ENCODE data around the gene TNFRSF8. TPM values are rescaled to one million over a fixed set of nuclear protein-coding genes. Genes with fewer than 3 reads are reported as not detected.

Gene TNFRSF8
- total RNA-seq, 3 donors from 2014 or later (not counting 1 experiment from before 2014, with no cell fraction given): 0.34 to 1.7 (median 0.50) TPM

GRCh38 chr1:12059226-12059625 is 3.9 kb upstream of the TNFRSF8 start:
- H3K27me3 ChIP-seq (ENCODE audit: control insufficient read depth, insufficient read depth, low read length): peaks cover 16% of the 10 kb centered on the region
- TF ChIP-seq CTCF (IDR thresholded peaks at IDR 0.05): no peak
- H3K4me3 ChIP-seq (ENCODE audit: low read length): no peak overlapping the region
- intact Hi-C loops (cut with micrococcal nuclease): no loop called here
- Mint-ChIP-seq H3K27me3 (ENCODE audit: low read depth in 2 of 2) (peaks cover 18 to 25% of the 10 kb centered on the region in 2 donors), H3K4me3 (no peak overlapping the region), H3K36me3 (no peaks in the 10 kb centered on the region), H3K9me3 (no peaks in the 10 kb centered on the region), H3K4me1 (peaks cover 10 to 16% of the 10 kb centered on the region in 2 donors), H3K27ac (no peak overlapping the region)
- peaks cover 15% of the 10 kb centered on the region for H3K4me1 ChIP-seq (ENCODE audit: control insufficient read depth, insufficient read depth, low read length)
- no peak overlapping the region for H3K27ac ChIP-seq (ENCODE audit: low read length)
- 77% methylated on average over 3 of the region's 3 CpGs for WGBS (ENCODE audit: insufficient coverage)
- ATAC-seq (no peak), DNase-seq (no peak)
- H3K36me3 ChIP-seq (ENCODE audit: control insufficient read depth, insufficient read depth, low read length): no peaks in the 10 kb centered on the region
- no peaks in the 10 kb centered on the region for H3K9me3 ChIP-seq (ENCODE audit: control insufficient read depth, insufficient read depth, low read length)

GRCh38 chr1:12059722-12060464 is 3.2 kb upstream of the TNFRSF8 start:
- H3K4me1 Mint-ChIP-seq: peaks cover 12 to 20% of the 10 kb centered on the region in 2 donors
- no peak for ATAC-seq
- intact Hi-C loops (cut with micrococcal nuclease): no loop called here

DNA sequence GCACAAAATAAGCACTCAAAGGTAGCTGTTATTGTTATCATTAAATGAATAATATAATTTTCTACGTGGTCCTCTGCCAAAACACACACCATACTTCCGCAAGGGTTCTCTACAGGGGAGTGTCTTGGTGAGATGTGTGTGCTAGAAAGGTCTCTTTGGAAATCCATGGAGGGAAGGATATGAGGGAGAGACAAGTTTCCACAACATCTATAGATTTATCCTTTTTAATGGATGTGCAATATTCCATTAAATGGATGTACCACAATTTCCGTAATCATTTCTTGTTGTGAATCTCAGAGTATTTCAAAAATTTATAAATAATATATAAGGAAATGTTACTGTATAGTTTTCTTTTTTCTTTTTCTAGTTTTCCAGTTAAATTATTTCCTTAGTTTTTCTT is 2.6 kb upstream of the TNFRSF8 start:
- H3K4me3 Mint-ChIP-seq: no peak overlapping the region
- Histone ChIP-seq H3K27ac (ENCODE audit: low read length) (no peak overlapping the region), H3K9me3 (ENCODE audit: control insufficient read depth, insufficient read depth, low read length) (no peaks in the 10 kb centered on the region), H3K27me3 (ENCODE audit: control insufficient read depth, insufficient read depth, low read length) (peaks cover 26% of the 10 kb centered on the region), H3K4me3 (ENCODE audit: low read length) (no peak overlapping the region), H3K4me1 (ENCODE audit: control insufficient read depth, insufficient read depth, low read length) (peaks cover 20% of the 10 kb centered on the region), H3K36me3 (ENCODE audit: control insufficient read depth, insufficient read depth, low read length) (no peaks in the 10 kb centered on the region)
- ATAC-seq (no peak), DNase-seq (no peak)
- intact Hi-C loops (cut with micrococcal nuclease): no loop called here
- peaks cover 13 to 21% of the 10 kb centered on the region in 2 donors for H3K4me1 Mint-ChIP-seq
- TF ChIP-seq CTCF (IDR thresholded peaks at IDR 0.05): no peak
- H3K9me3 Mint-ChIP-seq: no peaks in the 10 kb centered on the region
- H3K36me3 Mint-ChIP-seq: no peaks in the 10 kb centered on the region
- WGBS (ENCODE audit: insufficient coverage): no CpG with 5 or more reads among the region's 3 CpGs
- H3K27ac Mint-ChIP-seq: no peak overlapping the region
- peaks cover 26 to 30% of the 10 kb centered on the region in 2 donors for H3K27me3 Mint-ChIP-seq (ENCODE audit: low read depth in 2 of 2)

More at GRCh38 chr1:12059722-12060464, 3.2 kb upstream of the TNFRSF8 start:
- H3K36me3 Mint-ChIP-seq: no peaks in the 10 kb centered on the region
- no peak for TF ChIP-seq CTCF (IDR thresholded peaks at IDR 0.05)
- no peak for DNase-seq
- H3K27me3 ChIP-seq (ENCODE audit: control insufficient read depth, insufficient read depth, low read length): peaks cover 22% of the 10 kb centered on the region
- no peaks in the 10 kb centered on the region for H3K36me3 ChIP-seq (ENCODE audit: control insufficient read depth, insufficient read depth, low read length)
- peaks cover 20% of the 10 kb centered on the region for H3K4me1 ChIP-seq (ENCODE audit: control insufficient read depth, insufficient read depth, low read length)
- H3K4me3 ChIP-seq (ENCODE audit: low read length): no peak overlapping the region
- WGBS (ENCODE audit: insufficient coverage): 46% methylated on average over 7 of the region's 7 CpGs
- H3K9me3 ChIP-seq (ENCODE audit: control insufficient read depth, insufficient read depth, low read length): no peaks in the 10 kb centered on the region
- no peak overlapping the region for H3K27ac Mint-ChIP-seq
- H3K27me3 Mint-ChIP-seq (ENCODE audit: low read depth in 2 of 2): peaks cover 24 to 30% of the 10 kb centered on the region in 2 donors
- no peak overlapping the region for H3K27ac ChIP-seq (ENCODE audit: low read length)
- no peak overlapping the region for H3K4me3 Mint-ChIP-seq
- H3K9me3 Mint-ChIP-seq: no peaks in the 10 kb centered on the region
